ENCODE measurements around the gene CLOCK. TPM values are rescaled to one million over a fixed set of nuclear protein-coding genes. Genes with fewer than 3 reads are reported as not detected.

Gene CLOCK
- total and polyA plus RNA-seq, 10 of the 15 experiments (the other 5 are each of a cell fraction or from before 2014, with no cell fraction given): 2.8 to 11.7 (median 10.4) TPM

DNA sequence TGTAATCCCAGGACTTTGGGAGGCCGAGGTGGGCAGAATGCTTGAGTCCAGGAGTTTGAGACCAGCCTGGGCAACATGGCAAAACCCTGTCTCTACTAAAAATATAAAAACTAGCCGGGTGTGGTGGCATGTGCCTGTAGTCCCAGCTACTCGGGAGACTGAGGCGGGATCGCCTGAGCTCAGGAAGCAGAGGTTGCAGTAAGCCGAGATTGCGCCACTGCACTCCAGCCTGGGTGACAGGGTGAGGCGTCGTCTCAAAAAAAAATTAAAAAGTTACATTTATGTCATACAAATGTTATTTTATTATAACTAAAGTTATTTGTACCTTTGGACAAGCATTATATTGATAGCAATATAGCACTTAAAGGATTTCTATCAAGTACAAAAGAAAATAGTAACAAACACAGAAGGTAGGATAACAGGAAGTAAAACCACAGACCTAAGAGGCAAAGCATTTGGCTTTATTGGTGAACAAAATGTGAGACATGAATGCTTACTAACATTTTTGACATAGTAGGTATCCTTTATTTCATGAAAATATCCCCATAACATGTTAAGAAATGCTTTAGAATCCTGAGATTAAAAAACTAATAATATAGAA is 99.5 kb downstream of the CLOCK start:
- ATAC-seq (no peak), DNase-seq (ENCODE audit: low read depth, low spot score) (no peak), FAIRE-seq (no peak)
- no TSS peak for BruUV-seq (replicated peaks)
- Histone ChIP-seq H3K9ac (ENCODE audit: control insufficient read depth, insufficient read depth, low read length) (no peak overlapping the region), H4K20me1 (ENCODE audit: control insufficient read depth, insufficient read depth) (no peaks in the 10 kb centered on the region), H3K36me3 (ENCODE audit: control insufficient read depth in 2 of 2, insufficient read depth in 2 of 2, low read length in 1 of 2) (peaks cover 1 to 27% of the 10 kb centered on the region in 2 experiments), H3K27ac (ENCODE audit: control insufficient read depth, insufficient read depth) (no peak overlapping the region), H3K79me2 (ENCODE audit: control insufficient read depth, insufficient read depth, low read length) (no peaks in the 10 kb centered on the region), H3K4me1 (ENCODE audit: control insufficient read depth, insufficient read depth, low read length) (no peaks in the 10 kb centered on the region), H2AFZ (ENCODE audit: control insufficient read depth, low read depth, low read length) (no peak overlapping the region), H3K4me3 (no peak overlapping the region), H3K27me3 (replicated peaks in 1 of 2; ENCODE audit: control insufficient read depth in 2 of 2, insufficient read depth in 2 of 2, low read length in 1 of 2) (no peaks in the 10 kb centered on the region), H3K9me3 (replicated peaks; ENCODE audit: control insufficient read depth, insufficient read depth, low read length) (no peaks in the 10 kb centered on the region), H3K4me2 (ENCODE audit: control insufficient read depth, insufficient read depth) (no peak overlapping the region)
- intact Hi-C loops (cut with micrococcal nuclease; ENCODE audit: unreplicated experiment) (loop anchor here (5.0 to 10.0 kb wide), 2 partner anchors 100 to 288 kb away; partner anchors contain the start of gene CLOCK), in situ Hi-C loops (cut with MboI) (no loop called here)
- RAD21 ChIA-PET (ENCODE audit: unreplicated experiment): no interaction called here
- POLR2A ChIA-PET: no interaction called here
- WGBS (ENCODE audit: insufficient coverage, insufficient replicate concordance, low lambda C conversion rate, missing lambda C conversion rate): 94% methylated on average over 9 of the region's 9 CpGs
- CTCF ChIA-PET: interaction anchor here (1.0 to 1.6 kb wide), 2 partner anchors 8 to 102 kb away, joined by 3 to 6 read pairs; partner anchors contain the start of gene SRD5A3
- SMC1A ChIA-PET (ENCODE audit: uncharacterized antibody, unreplicated experiment): interaction anchor here (0.9 to 1.3 kb wide), 3 partner anchors 9 to 107 kb away, joined by 3 to 4 read pairs (median 3); no protein-coding TSS in a partner anchor
- TF ChIP-seq NR2C2 (IDR thresholded peaks at IDR 0.05; ENCODE audit: borderline replicate concordance, control insufficient read depth, insufficient read length, low read depth) (no peak), EZH2 (IDR thresholded peaks at IDR 0.05; ENCODE audit: borderline replicate concordance, control insufficient read depth, low read depth, low read length) (no peak), EGR1 (IDR thresholded peaks at IDR 0.05; ENCODE audit: borderline replicate concordance in 1 of 2, low read depth in 2 of 2, low read length in 2 of 2) (no peak), POU2F2 (IDR thresholded peaks at IDR 0.05; ENCODE audit: borderline replicate concordance, low read depth, low read length) (no peak), RCOR1 (conservative IDR thresholded peaks at IDR 0.05; ENCODE audit: low read depth, low read length) (no peak), CHD1 (IDR thresholded peaks at IDR 0.05; ENCODE audit: low read depth, low read length) (no peak), MTA3 (IDR thresholded peaks at IDR 0.05; ENCODE audit: borderline replicate concordance, low read length) (no peak)
- TF ChIP-seq, protein P1, sequence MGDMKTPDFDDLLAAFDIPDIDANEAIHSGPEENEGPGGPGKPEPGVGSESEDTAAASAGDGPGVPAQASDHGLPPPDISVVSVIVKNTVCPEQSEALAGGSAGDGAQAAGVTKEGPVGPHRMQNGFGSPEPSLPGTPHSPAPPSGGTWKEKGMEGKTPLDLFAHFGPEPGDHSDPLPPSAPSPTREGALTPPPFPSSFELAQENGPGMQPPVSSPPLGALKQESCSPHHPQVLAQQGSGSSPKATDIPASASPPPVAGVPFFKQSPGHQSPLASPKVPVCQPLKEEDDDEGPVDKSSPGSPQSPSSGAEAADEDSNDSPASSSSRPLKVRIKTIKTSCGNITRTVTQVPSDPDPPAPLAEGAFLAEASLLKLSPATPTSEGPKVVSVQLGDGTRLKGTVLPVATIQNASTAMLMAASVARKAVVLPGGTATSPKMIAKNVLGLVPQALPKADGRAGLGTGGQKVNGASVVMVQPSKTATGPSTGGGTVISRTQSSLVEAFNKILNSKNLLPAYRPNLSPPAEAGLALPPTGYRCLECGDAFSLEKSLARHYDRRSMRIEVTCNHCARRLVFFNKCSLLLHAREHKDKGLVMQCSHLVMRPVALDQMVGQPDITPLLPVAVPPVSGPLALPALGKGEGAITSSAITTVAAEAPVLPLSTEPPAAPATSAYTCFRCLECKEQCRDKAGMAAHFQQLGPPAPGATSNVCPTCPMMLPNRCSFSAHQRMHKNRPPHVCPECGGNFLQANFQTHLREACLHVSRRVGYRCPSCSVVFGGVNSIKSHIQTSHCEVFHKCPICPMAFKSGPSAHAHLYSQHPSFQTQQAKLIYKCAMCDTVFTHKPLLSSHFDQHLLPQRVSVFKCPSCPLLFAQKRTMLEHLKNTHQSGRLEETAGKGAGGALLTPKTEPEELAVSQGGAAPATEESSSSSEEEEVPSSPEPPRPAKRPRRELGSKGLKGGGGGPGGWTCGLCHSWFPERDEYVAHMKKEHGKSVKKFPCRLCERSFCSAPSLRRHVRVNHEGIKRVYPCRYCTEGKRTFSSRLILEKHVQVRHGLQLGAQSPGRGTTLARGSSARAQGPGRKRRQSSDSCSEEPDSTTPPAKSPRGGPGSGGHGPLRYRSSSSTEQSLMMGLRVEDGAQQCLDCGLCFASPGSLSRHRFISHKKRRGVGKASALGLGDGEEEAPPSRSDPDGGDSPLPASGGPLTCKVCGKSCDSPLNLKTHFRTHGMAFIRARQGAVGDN (IDR thresholded peaks at IDR 0.05): no peak
- TF ChIP-seq, protein P2, sequence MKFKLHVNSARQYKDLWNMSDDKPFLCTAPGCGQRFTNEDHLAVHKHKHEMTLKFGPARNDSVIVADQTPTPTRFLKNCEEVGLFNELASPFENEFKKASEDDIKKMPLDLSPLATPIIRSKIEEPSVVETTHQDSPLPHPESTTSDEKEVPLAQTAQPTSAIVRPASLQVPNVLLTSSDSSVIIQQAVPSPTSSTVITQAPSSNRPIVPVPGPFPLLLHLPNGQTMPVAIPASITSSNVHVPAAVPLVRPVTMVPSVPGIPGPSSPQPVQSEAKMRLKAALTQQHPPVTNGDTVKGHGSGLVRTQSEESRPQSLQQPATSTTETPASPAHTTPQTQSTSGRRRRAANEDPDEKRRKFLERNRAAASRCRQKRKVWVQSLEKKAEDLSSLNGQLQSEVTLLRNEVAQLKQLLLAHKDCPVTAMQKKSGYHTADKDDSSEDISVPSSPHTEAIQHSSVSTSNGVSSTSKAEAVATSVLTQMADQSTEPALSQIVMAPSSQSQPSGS (IDR thresholded peaks at IDR 0.05; ENCODE audit: low read length): no peak
- TF ChIP-seq, protein P3, sequence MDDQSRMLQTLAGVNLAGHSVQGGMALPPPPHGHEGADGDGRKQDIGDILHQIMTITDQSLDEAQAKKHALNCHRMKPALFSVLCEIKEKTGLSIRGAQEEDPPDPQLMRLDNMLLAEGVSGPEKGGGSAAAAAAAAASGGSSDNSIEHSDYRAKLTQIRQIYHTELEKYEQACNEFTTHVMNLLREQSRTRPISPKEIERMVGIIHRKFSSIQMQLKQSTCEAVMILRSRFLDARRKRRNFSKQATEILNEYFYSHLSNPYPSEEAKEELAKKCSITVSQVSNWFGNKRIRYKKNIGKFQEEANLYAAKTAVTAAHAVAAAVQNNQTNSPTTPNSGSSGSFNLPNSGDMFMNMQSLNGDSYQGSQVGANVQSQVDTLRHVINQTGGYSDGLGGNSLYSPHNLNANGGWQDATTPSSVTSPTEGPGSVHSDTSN (IDR thresholded peaks at IDR 0.05; ENCODE audit: insufficient replicate concordance, low read depth, low read length): no peak
